DND-41 (cell line): Measurements from ENCODE around the gene ARVCF.

Source experiments
- EZH2 ChIP-seq: IDR thresholded peaks from 3 replicates; pipeline ENCODE4 v1.6.1; 2012; ENCODE audit warnings: borderline replicate concordance, low read depth, mild to moderate bottlenecking, moderate library complexity, low read length, inconsistent platforms; ENCODE audit not compliant: severe bottlenecking
- TF ChIP-seq, protein P1 (sequence below): IDR thresholded peaks from 2 replicates; pipeline ENCODE4 v1.5.1; 2012; ENCODE audit warnings: borderline replicate concordance, low read length, moderate library complexity, mild to moderate bottlenecking; ENCODE audit not compliant: poor library complexity, severe bottlenecking; ENCODE audit errors: extremely low read depth

DNA sequence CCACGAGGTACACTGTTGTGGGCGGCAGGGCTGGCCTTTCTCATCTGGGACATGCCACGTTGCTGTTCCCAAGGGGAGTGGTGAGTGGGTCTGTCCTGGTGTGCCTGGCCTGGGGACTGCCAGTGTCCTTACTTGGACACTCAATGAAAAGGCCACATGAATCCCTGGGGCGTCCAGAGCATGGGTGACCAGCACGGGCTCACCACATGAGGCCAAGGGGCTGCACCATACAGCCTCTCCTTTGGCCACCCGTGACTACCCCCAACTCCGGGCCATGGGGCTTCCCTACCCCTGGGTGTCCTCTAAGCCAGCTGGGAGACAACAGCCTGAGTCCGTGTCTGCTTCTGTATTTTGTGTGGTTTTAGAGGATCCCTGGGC, 54.8 kb downstream of the ARVCF start:
- TF ChIP-seq, protein P1, sequence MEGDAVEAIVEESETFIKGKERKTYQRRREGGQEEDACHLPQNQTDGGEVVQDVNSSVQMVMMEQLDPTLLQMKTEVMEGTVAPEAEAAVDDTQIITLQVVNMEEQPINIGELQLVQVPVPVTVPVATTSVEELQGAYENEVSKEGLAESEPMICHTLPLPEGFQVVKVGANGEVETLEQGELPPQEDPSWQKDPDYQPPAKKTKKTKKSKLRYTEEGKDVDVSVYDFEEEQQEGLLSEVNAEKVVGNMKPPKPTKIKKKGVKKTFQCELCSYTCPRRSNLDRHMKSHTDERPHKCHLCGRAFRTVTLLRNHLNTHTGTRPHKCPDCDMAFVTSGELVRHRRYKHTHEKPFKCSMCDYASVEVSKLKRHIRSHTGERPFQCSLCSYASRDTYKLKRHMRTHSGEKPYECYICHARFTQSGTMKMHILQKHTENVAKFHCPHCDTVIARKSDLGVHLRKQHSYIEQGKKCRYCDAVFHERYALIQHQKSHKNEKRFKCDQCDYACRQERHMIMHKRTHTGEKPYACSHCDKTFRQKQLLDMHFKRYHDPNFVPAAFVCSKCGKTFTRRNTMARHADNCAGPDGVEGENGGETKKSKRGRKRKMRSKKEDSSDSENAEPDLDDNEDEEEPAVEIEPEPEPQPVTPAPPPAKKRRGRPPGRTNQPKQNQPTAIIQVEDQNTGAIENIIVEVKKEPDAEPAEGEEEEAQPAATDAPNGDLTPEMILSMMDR = no peak
- no peak for TF ChIP-seq EZH2
